KOPT-K1 (cell line): Measurements from ENCODE around the gene SLX1A.
"Not testable (repeated sequence)": the region's sequence is repeated elsewhere in the genome, so short reads cannot be mapped to it uniquely, and the experiment has no call there.

Experiments used
- H3K27ac ChIP-seq: fragments of 200-600 bp; sonication (generic); 2 replicates; pipeline ENCODE4 v1.5.1; 2016; ENCODE audit warnings: antibody characterized with exemption, mild to moderate bottlenecking, low read depth, low read length; ENCODE audit not compliant: poor library complexity, severe bottlenecking
- H3K36me3 ChIP-seq: fragments of 200-600 bp; sonication (generic); 2 replicates; pipeline ENCODE4 v1.5.1; 2017; ENCODE audit warnings: antibody characterized with exemption, mild to moderate bottlenecking, low read length, moderate library complexity; ENCODE audit not compliant: insufficient read depth
- H3K9me3 ChIP-seq: fragments of 200-600 bp; sonication (generic); 2 replicates; pipeline ENCODE4 v1.5.1; 2017; ENCODE audit warnings: antibody characterized with exemption, low read length, mild to moderate bottlenecking; ENCODE audit not compliant: insufficient read depth, poor library complexity, severe bottlenecking

SLX1A gene

GRCh38 chr16:30173054-30173453, 20.6 kb upstream of the SLX1A start:
- no peaks in the 10 kb centered on the region for H3K9me3 ChIP-seq

GRCh38 chr16:30176876-30177275, 16.8 kb upstream of the SLX1A start:
- H3K9me3 ChIP-seq, H3K36me3 ChIP-seq, H3K27ac ChIP-seq: not testable (repeated sequence)

More at GRCh38 chr16:30173054-30173453, 20.6 kb upstream of the SLX1A start:
- Histone ChIP-seq H3K36me3 (no peaks in the 10 kb centered on the region), H3K27ac (no peak overlapping the region)

- H3K27ac ChIP-seq: no peak overlapping the region
- H3K36me3 ChIP-seq: no peaks in the 10 kb centered on the region
- H3K9me3 ChIP-seq: no peaks in the 10 kb centered on the region
These were observed 14.5 kb upstream of the SLX1A start for GRCh38 chr16:30179195-30179594.

- peaks cover 4% of the 10 kb centered on the region; the same call in 1 of the 2 replicates for H3K36me3 ChIP-seq
- no peak overlapping the region for H3K27ac ChIP-seq
- H3K9me3 ChIP-seq: no peaks in the 10 kb centered on the region
These were observed 13.7 kb upstream of the SLX1A start for GRCh38 chr16:30179931-30180330.

GRCh38 chr16:30180741-30181140, 12.9 kb upstream of the SLX1A start:
- Histone ChIP-seq H3K9me3 (no peaks in the 10 kb centered on the region), H3K36me3 (peaks cover 10% of the 10 kb centered on the region; the same call in 1 of the 2 replicates), H3K27ac (no peak overlapping the region)

GRCh38 chr16:30183233-30184095, 10.2 kb upstream of the SLX1A start, which contains the start of gene CORO1A:
Gene CORO1A (plus strand): TSS chr16:30183602. CDS start chr16:30185210, 1,608 bp downstream.
- H3K27ac ChIP-seq: peak within 1 kb of the TSS; percentile 99
- H3K36me3 ChIP-seq: peaks cover 34% of the 10 kb centered on the region
- H3K9me3 ChIP-seq: no peaks in the 10 kb centered on the region

GRCh38 chr16:30184096-30184890, 9.4 kb upstream of the SLX1A start:
- peak overlapping the region; percentile 99 for H3K27ac ChIP-seq
- H3K36me3 ChIP-seq: peaks cover 34% of the 10 kb centered on the region
- H3K9me3 ChIP-seq: no peaks in the 10 kb centered on the region

- Histone ChIP-seq H3K36me3 (peaks cover 34% of the 10 kb centered on the region), H3K27ac (peak overlapping the region; percentile 99), H3K9me3 (no peaks in the 10 kb centered on the region)
These were observed 8.6 kb upstream of the SLX1A start for GRCh38 chr16:30184891-30185682.

- peaks cover 34% of the 10 kb centered on the region for H3K36me3 ChIP-seq
- no peaks in the 10 kb centered on the region for H3K9me3 ChIP-seq
- peak overlapping the region; percentile 99 for H3K27ac ChIP-seq
These were observed 7.8 kb upstream of the SLX1A start for GRCh38 chr16:30185683-30186421.

GRCh38 chr16:30186444-30186781, 7.3 kb upstream of the SLX1A start:
- peak overlapping the region; percentile 99 for H3K27ac ChIP-seq
- H3K9me3 ChIP-seq: no peaks in the 10 kb centered on the region
- peaks cover 34% of the 10 kb centered on the region for H3K36me3 ChIP-seq

- no peaks in the 10 kb centered on the region for H3K9me3 ChIP-seq
- H3K36me3 ChIP-seq: peaks cover 34% of the 10 kb centered on the region
- H3K27ac ChIP-seq: peak overlapping the region; percentile 99
These were observed 6.7 kb upstream of the SLX1A start for GRCh38 chr16:30186782-30187555.

- peaks cover 34% of the 10 kb centered on the region for H3K36me3 ChIP-seq
- H3K27ac ChIP-seq: peak overlapping the region; percentile 99
- H3K9me3 ChIP-seq: no peaks in the 10 kb centered on the region
These were observed 6.2 kb upstream of the SLX1A start for GRCh38 chr16:30187556-30187865.

GRCh38 chr16:30187971-30188561, 5.6 kb upstream of the SLX1A start:
- Histone ChIP-seq H3K27ac (peak overlapping the region; percentile 99), H3K9me3 (no peaks in the 10 kb centered on the region), H3K36me3 (peaks cover 34% of the 10 kb centered on the region)
